Vagina (tissue), 2 donors: ENCODE results near the gene SLC35B4. TPM values are rescaled to one million over a fixed set of nuclear protein-coding genes. Genes with fewer than 3 reads are reported as not detected.

ENCODE experiments used
- DNase-seq, 2 donors: peaks; one replicate each; pipeline ENCODE4 v3.0.0-alpha.2; 2017; ENCODE audit errors: extremely low spot score in 2 of 2
- H3K27ac ChIP-seq: fragments of 200-600 bp; sonication (generic); one replicate; pipeline ENCODE4 v1.5.1; 2019
- H3K27me3 ChIP-seq: fragments of 200-600 bp; sonication (generic); one replicate; pipeline ENCODE4 v1.5.1; 2019
- H3K36me3 ChIP-seq, 2 donors: fragments of 200-600 bp; sonication (generic); one replicate each; pipeline ENCODE4 v1.5.1; 2017 to 2019
- H3K4me1 ChIP-seq: fragments of 200-600 bp; sonication (generic); one replicate; pipeline ENCODE4 v1.5.1; 2019
- H3K4me3 ChIP-seq, 2 donors: fragments of 200-600 bp; sonication (generic); 1 replicate in 1 of 2; 2 replicates in 1 of 2; pipeline ENCODE4 v1.5.1; 2016 to 2019
- H3K9me3 ChIP-seq: fragments of 200-600 bp; sonication (generic); one replicate; pipeline ENCODE4 v1.5.1; 2019
- POLR2A ChIP-seq, 2 donors: fragments of 450-650 bp; IDR thresholded peaks; one replicate each; pipeline ENCODE4 v1.6.1; 2017; ENCODE audit warnings: antibody characterized with exemption in 2 of 2, mild to moderate bottlenecking in 2 of 2, moderate library complexity in 2 of 2
- POLR2AphosphoS5 ChIP-seq, 2 donors: sonication (generic); formaldehyde crosslinking; IDR thresholded peaks; one replicate each; pipeline ENCODE4 v1.9.0; 2017; ENCODE audit warnings: antibody characterized with exemption in 2 of 2, mild to moderate bottlenecking in 2 of 2, low read depth in 1 of 2; ENCODE audit not compliant: insufficient read depth in 1 of 2
- intact Hi-C: fragments of 100-400 bp; cut with DNase I; formaldehyde crosslinking; loops from one replicate; pipeline ENCODE4 v1.15.1; 2023
- total RNA-seq: library from RNA; depleted of rRNA; stranded (reverse); fragments of >200 nt; gene quantifications from one replicate; pipeline ENCODE4 v1.2.3, GENCODE V29; 2016
- TF ChIP-seq, protein P1 (sequence below), 3 experiments: fragments of 450-650 bp in 2 of 3; fragments of 200-600 bp in 1 of 3; sonication (generic) in 1 of 3; IDR thresholded peaks; one replicate each; pipeline ENCODE4 v1.5.1; 2017 to 2019; ENCODE audit warnings: antibody characterized with exemption in 3 of 3, mild to moderate bottlenecking in 2 of 3, moderate library complexity in 2 of 3

SLC35B4 gene, protein sequence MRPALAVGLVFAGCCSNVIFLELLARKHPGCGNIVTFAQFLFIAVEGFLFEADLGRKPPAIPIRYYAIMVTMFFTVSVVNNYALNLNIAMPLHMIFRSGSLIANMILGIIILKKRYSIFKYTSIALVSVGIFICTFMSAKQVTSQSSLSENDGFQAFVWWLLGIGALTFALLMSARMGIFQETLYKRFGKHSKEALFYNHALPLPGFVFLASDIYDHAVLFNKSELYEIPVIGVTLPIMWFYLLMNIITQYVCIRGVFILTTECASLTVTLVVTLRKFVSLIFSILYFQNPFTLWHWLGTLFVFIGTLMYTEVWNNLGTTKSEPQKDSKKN
- 13.0 TPM for total RNA-seq

DNA sequence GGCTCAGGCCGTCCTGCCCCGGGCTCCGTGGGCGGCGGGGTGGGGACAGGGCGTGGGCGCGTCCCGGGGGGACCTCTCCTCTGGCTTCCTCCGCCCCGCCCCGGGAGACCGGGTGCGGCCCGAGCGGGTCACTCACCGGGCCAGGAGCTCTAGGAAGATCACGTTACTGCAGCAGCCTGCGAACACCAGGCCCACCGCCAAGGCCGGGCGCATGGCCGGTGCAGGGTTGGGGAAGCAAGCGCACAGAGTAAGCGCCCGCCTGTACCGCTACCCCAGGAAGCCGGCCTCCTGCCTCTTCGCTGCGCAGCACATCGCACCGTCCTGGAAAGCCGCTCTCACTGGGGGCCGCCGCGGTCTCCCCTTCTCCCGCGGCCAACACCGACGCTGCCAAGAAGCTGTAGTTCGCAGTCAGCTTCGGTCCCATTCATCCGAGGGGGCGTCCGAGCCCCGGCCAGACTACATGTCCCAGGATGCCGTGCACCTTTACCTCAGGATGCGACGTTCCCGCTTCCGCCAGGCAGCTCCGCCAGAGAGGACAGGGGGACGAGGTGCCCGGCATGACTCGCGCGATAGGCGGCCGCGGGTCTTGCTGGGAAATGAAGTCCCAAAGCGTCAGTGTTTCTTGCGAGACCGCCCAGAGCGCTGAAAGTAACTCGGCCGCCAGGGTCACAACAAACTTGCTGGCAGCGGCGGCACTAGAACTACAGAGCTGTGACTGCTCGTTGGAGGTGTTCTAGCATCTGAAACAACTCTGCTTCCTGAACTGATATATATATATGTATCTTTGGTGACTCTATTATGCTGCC lies at the start of gene SLC35B4:
SLC35B4 (minus strand) TSS at position 392 of the 806 bp plus-strand sequence; CDS start at position 213, 179 bp downstream.
- DNase-seq = peak in 1 of 2 donors; percentile 97
- intact Hi-C loops = no loop called here
- TF ChIP-seq POLR2A (IDR thresholded peaks at IDR 0.05) (no peak), POLR2AphosphoS5 (IDR thresholded peaks at IDR 0.05; ENCODE audit: insufficient read depth in 1 of 2, low read depth in 1 of 2) (peak; percentile 78 to 92)
- TF ChIP-seq, protein P1, sequence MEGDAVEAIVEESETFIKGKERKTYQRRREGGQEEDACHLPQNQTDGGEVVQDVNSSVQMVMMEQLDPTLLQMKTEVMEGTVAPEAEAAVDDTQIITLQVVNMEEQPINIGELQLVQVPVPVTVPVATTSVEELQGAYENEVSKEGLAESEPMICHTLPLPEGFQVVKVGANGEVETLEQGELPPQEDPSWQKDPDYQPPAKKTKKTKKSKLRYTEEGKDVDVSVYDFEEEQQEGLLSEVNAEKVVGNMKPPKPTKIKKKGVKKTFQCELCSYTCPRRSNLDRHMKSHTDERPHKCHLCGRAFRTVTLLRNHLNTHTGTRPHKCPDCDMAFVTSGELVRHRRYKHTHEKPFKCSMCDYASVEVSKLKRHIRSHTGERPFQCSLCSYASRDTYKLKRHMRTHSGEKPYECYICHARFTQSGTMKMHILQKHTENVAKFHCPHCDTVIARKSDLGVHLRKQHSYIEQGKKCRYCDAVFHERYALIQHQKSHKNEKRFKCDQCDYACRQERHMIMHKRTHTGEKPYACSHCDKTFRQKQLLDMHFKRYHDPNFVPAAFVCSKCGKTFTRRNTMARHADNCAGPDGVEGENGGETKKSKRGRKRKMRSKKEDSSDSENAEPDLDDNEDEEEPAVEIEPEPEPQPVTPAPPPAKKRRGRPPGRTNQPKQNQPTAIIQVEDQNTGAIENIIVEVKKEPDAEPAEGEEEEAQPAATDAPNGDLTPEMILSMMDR (IDR thresholded peaks at IDR 0.05) = peak in 2 of 3 experiments; percentile 23 to 27
- Histone ChIP-seq H3K4me3 (peak within 1 kb of the TSS; percentile 95), H3K36me3 (no peaks in the 10 kb centered on the region), H3K27me3 (no peaks in the 10 kb centered on the region), H3K4me1 (peaks cover 10% of the 10 kb centered on the region), H3K27ac (peak within 1 kb of the TSS; percentile 74), H3K9me3 (no peaks in the 10 kb centered on the region)

DNA sequence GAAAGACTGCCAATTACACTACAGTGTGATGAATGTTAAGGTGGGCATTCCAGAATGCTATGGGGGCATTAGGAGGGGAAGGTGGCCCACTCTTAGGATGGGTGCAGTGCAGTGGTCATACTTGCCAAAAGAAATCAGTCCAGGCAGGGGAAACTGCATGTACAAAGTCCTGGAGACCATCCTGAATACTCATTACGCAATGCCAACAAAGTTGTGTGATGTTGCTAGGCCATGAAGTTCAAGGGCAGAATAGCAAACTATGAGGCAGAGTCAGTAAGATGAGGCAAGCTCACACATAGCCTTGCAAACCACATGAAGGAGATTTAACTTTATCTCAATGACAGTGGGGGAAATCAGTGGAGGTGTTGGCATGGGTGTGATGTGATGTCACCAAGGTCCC lies 49.8 kb upstream of the SLC35B4 start:
- H3K27me3 ChIP-seq = no peaks in the 10 kb centered on the region
- no peaks in the 10 kb centered on the region for H3K36me3 ChIP-seq
- intact Hi-C loops = no loop called here
- H3K9me3 ChIP-seq = no peaks in the 10 kb centered on the region
- DNase-seq = no peak
- no peak overlapping the region for H3K4me3 ChIP-seq
- peaks cover 10% of the 10 kb centered on the region for H3K4me1 ChIP-seq
- H3K27ac ChIP-seq = no peak overlapping the region
- TF ChIP-seq POLR2A (IDR thresholded peaks at IDR 0.05) = no peak

DNA sequence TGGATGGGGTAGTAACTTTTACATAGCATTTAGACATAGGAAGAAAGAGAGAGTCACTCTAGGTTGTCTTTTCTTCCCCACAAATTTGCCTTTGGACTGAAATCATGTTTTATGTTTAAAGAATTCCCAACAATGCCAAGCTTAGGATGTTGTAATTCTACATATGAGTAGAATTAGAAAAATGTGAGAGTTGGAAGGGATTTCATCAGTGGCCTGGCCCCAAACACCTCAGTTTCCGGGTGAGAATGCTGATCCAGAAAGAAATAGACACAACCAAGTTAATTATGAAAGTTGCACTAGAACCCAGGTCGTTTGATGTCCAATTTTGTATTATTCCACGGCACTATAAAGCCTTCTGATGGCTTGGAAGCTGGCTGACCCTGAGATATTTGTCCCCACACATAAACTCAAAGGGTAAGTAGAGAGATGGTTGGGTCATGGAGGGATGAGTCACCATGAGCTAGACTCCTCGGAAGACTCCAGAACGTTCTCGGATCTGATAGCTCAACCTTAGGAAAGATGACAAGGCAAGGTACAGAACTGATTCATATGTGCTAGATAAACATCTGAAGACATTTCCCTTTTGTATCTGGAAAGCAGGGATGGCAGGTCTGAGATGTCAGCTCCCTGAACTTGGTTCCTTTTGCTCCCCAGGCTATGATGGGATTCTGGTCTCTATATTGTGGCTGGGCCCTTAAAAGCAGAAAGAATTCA lies 48.8 kb upstream of the SLC35B4 start:
- H3K27ac ChIP-seq = no peak overlapping the region
- TF ChIP-seq, protein P1 (IDR thresholded peaks at IDR 0.05) = no peak
- TF ChIP-seq POLR2A (IDR thresholded peaks at IDR 0.05) (no peak), POLR2AphosphoS5 (IDR thresholded peaks at IDR 0.05; ENCODE audit: insufficient read depth in 1 of 2, low read depth in 1 of 2) (peak in 1 of 2 donors; percentile 44)
- DNase-seq = no peak
- no peak overlapping the region for H3K4me3 ChIP-seq
- no peaks in the 10 kb centered on the region for H3K27me3 ChIP-seq
- intact Hi-C loops = no loop called here
- H3K9me3 ChIP-seq = no peaks in the 10 kb centered on the region
- no peaks in the 10 kb centered on the region for H3K36me3 ChIP-seq
- H3K4me1 ChIP-seq = peaks cover 10% of the 10 kb centered on the region

DNA sequence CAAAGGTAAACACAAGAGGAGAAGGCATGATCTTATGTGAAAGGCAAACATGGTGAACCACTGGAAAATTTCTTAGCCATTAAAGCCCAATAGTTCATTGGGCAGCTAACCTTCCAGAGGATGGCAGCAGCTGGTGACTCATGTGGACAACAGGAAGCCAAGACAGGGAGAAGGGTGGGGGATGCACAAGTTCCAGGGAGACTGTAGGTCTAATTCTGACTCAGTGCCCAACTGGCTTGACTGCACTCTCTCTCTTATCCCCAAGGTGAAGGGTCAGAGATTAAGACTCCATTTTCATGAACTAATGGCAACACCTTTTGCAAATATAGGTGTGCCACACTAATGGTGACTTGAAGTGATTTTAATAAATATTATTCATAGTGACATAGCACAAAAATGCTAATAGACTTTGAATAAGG lies 47.9 kb upstream of the SLC35B4 start:
- Histone ChIP-seq H3K9me3 (no peaks in the 10 kb centered on the region), H3K27ac (no peak overlapping the region), H3K36me3 (no peaks in the 10 kb centered on the region), H3K4me1 (peaks cover 8% of the 10 kb centered on the region), H3K27me3 (no peaks in the 10 kb centered on the region), H3K4me3 (no peak overlapping the region)
- DNase-seq = no peak
- intact Hi-C loops = no loop called here
- TF ChIP-seq POLR2A (IDR thresholded peaks at IDR 0.05) (no peak), POLR2AphosphoS5 (IDR thresholded peaks at IDR 0.05; ENCODE audit: insufficient read depth in 1 of 2, low read depth in 1 of 2) (peak in 1 of 2 donors; percentile 20)

DNA sequence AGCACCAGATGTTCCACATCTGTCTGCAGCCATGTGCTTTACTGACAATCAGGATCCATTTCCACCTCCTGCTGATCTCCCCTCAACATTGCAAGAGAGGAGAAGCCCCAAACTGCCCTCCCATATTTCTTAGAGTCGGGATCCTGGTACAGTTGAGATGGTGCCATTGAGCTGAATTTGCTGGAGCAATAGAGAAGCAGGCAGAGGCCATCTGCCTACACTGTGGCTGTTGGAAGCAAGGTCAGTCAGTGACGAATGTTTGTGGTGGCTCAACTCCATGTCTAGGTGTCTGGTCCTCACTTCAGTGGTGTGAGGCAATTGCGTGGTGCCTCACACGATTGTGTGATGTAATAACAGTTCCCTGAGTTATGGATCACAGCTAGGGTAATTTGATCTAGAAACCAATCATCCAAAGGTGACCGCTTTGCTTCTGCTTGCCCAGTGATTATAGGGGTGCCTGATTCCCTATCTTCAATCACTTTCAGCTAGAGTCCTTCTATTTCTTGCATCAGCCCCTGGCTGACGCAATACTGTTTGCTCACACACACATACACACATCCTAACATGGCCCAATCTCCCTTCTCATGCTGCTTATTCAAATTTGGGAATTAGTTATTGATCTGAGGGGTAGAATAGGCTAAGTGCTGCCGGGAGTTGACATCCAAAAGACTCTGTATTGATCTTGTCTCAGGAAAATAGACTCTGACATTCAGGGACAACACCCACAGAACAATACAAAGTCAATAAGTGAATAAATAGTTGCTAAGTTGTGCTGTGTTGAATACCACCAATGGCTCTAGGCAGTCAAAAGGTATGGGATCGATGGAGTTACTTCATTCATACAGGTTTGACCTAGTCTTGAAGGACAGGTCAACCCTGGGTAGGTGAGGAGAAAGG lies 46.1 kb upstream of the SLC35B4 start:
- Histone ChIP-seq H3K4me1 (no peaks in the 10 kb centered on the region), H3K27me3 (no peaks in the 10 kb centered on the region), H3K36me3 (no peaks in the 10 kb centered on the region), H3K4me3 (no peak overlapping the region), H3K27ac (no peak overlapping the region), H3K9me3 (no peaks in the 10 kb centered on the region)
- TF ChIP-seq POLR2A (IDR thresholded peaks at IDR 0.05) = no peak
- TF ChIP-seq, protein P1 (IDR thresholded peaks at IDR 0.05) = no peak
- TF ChIP-seq POLR2AphosphoS5 (IDR thresholded peaks at IDR 0.05; ENCODE audit: insufficient read depth in 1 of 2, low read depth in 1 of 2) = no peak
- no peak for DNase-seq
- intact Hi-C loops = no loop called here
